HCT116 (cell line): ENCODE measurements around the gene PRMT9. TPM values are rescaled to one million over a fixed set of nuclear protein-coding genes. Genes with fewer than 3 reads are reported as not detected.

Experiments
- ATAC-seq: fragments of 200-7000 bp; cut with Tn5 transposase; 2 replicates; pipeline ENCODE4 v1.9.1; 2020; ENCODE audit warnings: mild to moderate bottlenecking, moderate library complexity
- BruUV-seq: library from RNA; stranded (reverse); fragments of 400-500 nt; replicated peaks from 2 replicates; lab custom pipeline; 2021; lab: Mats Ljungman, UMichigan
- CTCF ChIA-PET: fragments of 300-600 bp; sonication (Branson Sonifier 250); formaldehyde crosslinking; loops from one replicate; lab custom pipeline; 2021; ENCODE audit warnings: antibody characterized with exemption; lab: Charles Lee
- POLR2A ChIA-PET: fragments of 300-600, 350-600 bp; sonication (Branson Sonifier 250); formaldehyde crosslinking; loops from one replicate; lab custom pipeline; 2021; ENCODE audit warnings: antibody characterized with exemption; lab: Charles Lee
- RAD21 ChIA-PET, 2 experiments: fragments of 300-600 bp; sonication (Branson Sonifier 250); formaldehyde crosslinking; loops; one replicate each; lab custom pipeline; 2023; ENCODE audit warnings: low total read pairs in 2 of 2; ENCODE audit not compliant: uncharacterized antibody in 2 of 2, unreplicated experiment in 2 of 2, low non-redundant PET in 1 of 2; lab: Charles Lee
- DNase-seq: peaks from one replicate; pipeline ENCODE4 v3.0.0-alpha.2; 2010; ENCODE audit warnings: low read depth, low spot score
- H2AFZ ChIP-seq: fragments of 200-600 bp; shearing (Covaris generic), sonication (generic); 2 replicates; pipeline ENCODE4 v1.6.1; 2017; ENCODE audit warnings: low read depth, mixed run types, mixed read lengths, antibody characterized with exemption, low read length; ENCODE audit not compliant: poor library complexity, severe bottlenecking
- H3K27ac ChIP-seq: 2 replicates; pipeline ENCODE4 v1.5.1; 2012; ENCODE audit warnings: low read depth, low read length
- H3K27me3 ChIP-seq: fragments of 200-600 bp; sonication (generic); 2 replicates; pipeline ENCODE4 v1.6.1; 2016; ENCODE audit warnings: mixed run types, low read length, mixed read lengths; ENCODE audit not compliant: insufficient read depth
- H3K36me3 ChIP-seq, 2 experiments: fragments of 200-500 bp in 1 of 2; fragments of 200-600 bp in 1 of 2; sonication (Bioruptor generic) in 1 of 2; sonication (generic) in 1 of 2; 2 replicates each; pipeline versions ENCODE4 v1.5.1 to v1.6.1; 2014 to 2016; ENCODE audit warnings: low read length in 2 of 2, inconsistent platforms in 1 of 2, mixed read lengths in 1 of 2, mixed run types in 1 of 2; ENCODE audit not compliant: insufficient read depth in 2 of 2, control insufficient read depth in 1 of 2
- H3K4me1 ChIP-seq, 2 experiments: fragments of 200-600 bp in 1 of 2; sonication (generic) in 1 of 2; 2 replicates each; pipeline versions ENCODE4 v1.5.1 to v1.6.1; 2012 to 2017; ENCODE audit warnings: low read length in 2 of 2, inconsistent platforms in 1 of 2, mild to moderate bottlenecking in 1 of 2, mixed read lengths in 1 of 2, mixed run types in 1 of 2, moderate library complexity in 1 of 2; ENCODE audit not compliant: insufficient read depth in 2 of 2, control insufficient read depth in 1 of 2
- H3K4me2 ChIP-seq: fragments of 200-600 bp; sonication (generic); 2 replicates; pipeline ENCODE4 v1.6.1; 2017; ENCODE audit warnings: mixed run types, low read length, mixed read lengths
- H3K4me3 ChIP-seq, 2 experiments: fragments of 200-600 bp in 1 of 2; sonication (generic) in 1 of 2; replicated peaks in 1 of 2; 2 replicates each; pipeline ENCODE4 v1.5.1; 2011 to 2016; ENCODE audit warnings: low read length in 2 of 2, control low read depth in 1 of 2, low read depth in 1 of 2, mild to moderate bottlenecking in 1 of 2, mixed read lengths in 1 of 2, mixed run types in 1 of 2
- H3K79me2 ChIP-seq: fragments of 200-600 bp; sonication (generic); 2 replicates; pipeline ENCODE4 v1.6.1; 2017; ENCODE audit warnings: mild to moderate bottlenecking, mixed run types, low read length, moderate library complexity, mixed read lengths; ENCODE audit not compliant: insufficient read depth
- H3K9ac ChIP-seq: fragments of 200-600 bp; sonication (generic); 2 replicates; pipeline ENCODE4 v1.6.1; 2016; ENCODE audit warnings: low read length, mixed read lengths
- H3K9me2 ChIP-seq: fragments of 200-600 bp; sonication (generic), shearing (Covaris generic); 2 replicates; pipeline ENCODE4 v1.6.1; 2017; ENCODE audit warnings: mixed run types, mild to moderate bottlenecking, moderate library complexity; ENCODE audit not compliant: insufficient read depth
- H3K9me3 ChIP-seq, 2 experiments: fragments of 200-500 bp in 1 of 2; fragments of 200-600 bp in 1 of 2; sonication (Bioruptor generic) in 1 of 2; sonication (generic) in 1 of 2; 2 replicates each; pipeline ENCODE4 v1.6.1; 2014 to 2017; ENCODE audit warnings: low read length in 2 of 2, mixed read lengths in 2 of 2, inconsistent platforms in 1 of 2, low read depth in 1 of 2, mild to moderate bottlenecking in 1 of 2, mixed run types in 1 of 2, moderate library complexity in 1 of 2; ENCODE audit not compliant: control insufficient read depth in 1 of 2, insufficient read depth in 1 of 2
- H4K20me1 ChIP-seq: fragments of 200-600 bp; sonication (generic), shearing (Covaris generic); 2 replicates; pipeline ENCODE4 v1.6.1; 2017; ENCODE audit warnings: mixed run types, mild to moderate bottlenecking, moderate library complexity; ENCODE audit not compliant: insufficient read depth
- CTCF ChIP-seq, 3 experiments: fragments of 200-600 bp in 1 of 3; sonication (generic) in 1 of 3; IDR thresholded peaks in 2 of 3; conservative IDR thresholded peaks in 1 of 3; 2 replicates each; pipeline ENCODE4 v1.5.1; 2012 to 2017; ENCODE audit warnings: low read depth in 2 of 3, low read length in 2 of 3, antibody characterized with exemption in 1 of 3, borderline replicate concordance in 1 of 3, control low read depth in 1 of 3, mild to moderate bottlenecking in 1 of 3, mixed read lengths in 1 of 3, mixed run types in 1 of 3, moderate library complexity in 1 of 3; ENCODE audit not compliant: insufficient read depth in 1 of 3
- MAX ChIP-seq: IDR thresholded peaks from 2 replicates; pipeline ENCODE4 v1.6.1; 2012
- RAD21 ChIP-seq: IDR thresholded peaks from 2 replicates; pipeline ENCODE4 v1.6.1; 2012; ENCODE audit warnings: low read depth, mild to moderate bottlenecking
- ZBTB33 ChIP-seq: IDR thresholded peaks from 2 replicates; pipeline ENCODE4 v1.6.1; 2011; ENCODE audit warnings: mild to moderate bottlenecking, low read length, moderate library complexity; ENCODE audit not compliant: insufficient replicate concordance; ENCODE audit errors: extremely low read depth
- intact Hi-C: fragments of 100-400 bp; cut with micrococcal nuclease; formaldehyde crosslinking; loops from 2 replicates; pipeline ENCODE4 v1.10.0; 2022
- total RNA-seq: library from RNA; stranded (reverse); gene quantifications from one replicate; pipeline ENCODE4 v1.2.1, GENCODE V29; 2021; ENCODE audit not compliant: unreplicated experiment

PRMT9 gene
- total RNA-seq, 1 experiment from 2014 or later = 5.8 TPM

GRCh38 chr4:147678796-147679549 is 5.0 kb downstream of the PRMT9 start:
- peaks cover 46% of the 10 kb centered on the region for H3K79me2 ChIP-seq
- BruUV-seq = no TSS peak
- DNase-seq = peak; percentile 41
- intact Hi-C loops = no loop called here
- ATAC-seq = peak; percentile 35
- H3K27ac ChIP-seq = no peak overlapping the region
- H4K20me1 ChIP-seq = no peaks in the 10 kb centered on the region
- no peaks in the 10 kb centered on the region for H3K9me3 ChIP-seq
- no peaks in the 10 kb centered on the region for H3K9me2 ChIP-seq
- H3K9ac ChIP-seq = no peak overlapping the region
- H3K36me3 ChIP-seq = peaks cover 2 to 8% of the 10 kb centered on the region in 2 experiments; a peak in 1 of 4 replicates
- H2AFZ ChIP-seq = no peak overlapping the region
- no peaks in the 10 kb centered on the region for H3K27me3 ChIP-seq
- H3K4me2 ChIP-seq = no peak overlapping the region
- ChIA-PET CTCF (interaction anchor here (1.3 kb wide), 1 partner anchor 188 kb away, joined by 7 read pairs; no protein-coding TSS in a partner anchor), POLR2A (no interaction called here), RAD21 (no interaction called here)
- H3K4me3 ChIP-seq = no peak overlapping the region
- peaks cover 2 to 9% of the 10 kb centered on the region in 2 experiments; a peak in 2 of 4 replicates for H3K4me1 ChIP-seq
- TF ChIP-seq ZBTB33 = no peak
- TF ChIP-seq CTCF (IDR thresholded peaks at IDR 0.05 in 2 of 3, conservative IDR thresholded peaks at IDR 0.05 in 1 of 3; ENCODE audit: borderline replicate concordance in 1 of 3, insufficient read depth in 1 of 3, low read depth in 2 of 3, low read length in 2 of 3) = peak; percentile 17 to 58 (median 52); a peak in 4 of 6 replicates
- peak; percentile 18; the same call in 1 of the 2 replicates for TF ChIP-seq RAD21
- no peak for TF ChIP-seq MAX
